Upper lobe of left lung (tissue), 6 donors: ENCODE measurements around the gene SIRPB2. TPM values are rescaled to one million over a fixed set of nuclear protein-coding genes. Genes with fewer than 3 reads are reported as not detected.

Experiments used
- ATAC-seq, 2 donors: fragments of 200-7000 bp; cut with Tn5 transposase; one replicate each; pipeline ENCODE4 v1.9.1; 2022; ENCODE audit warnings: mild to moderate bottlenecking in 2 of 2, moderate library complexity in 2 of 2; ENCODE audit not compliant: low FRiP score in 2 of 2
- DNase-seq, 2 donors: peaks; one replicate each; pipeline ENCODE4 v3.0.0-alpha.2; 2019 to 2020
- H3K27ac ChIP-seq, 4 donors: fragments of 200-600 bp; sonication (generic); one replicate each; pipeline ENCODE4 v1.5.1; 2016 to 2019
- H3K27me3 ChIP-seq, 4 donors: fragments of 200-600 bp; sonication (generic); one replicate each; pipeline ENCODE4 v1.5.1; 2017 to 2019
- H3K36me3 ChIP-seq, 4 donors: fragments of 200-600 bp; sonication (generic); one replicate each; pipeline ENCODE4 v1.5.1; 2016 to 2019
- H3K4me1 ChIP-seq, 4 donors: fragments of 200-600 bp; sonication (generic); one replicate each; pipeline ENCODE4 v1.5.1; 2018 to 2019
- H3K4me3 ChIP-seq, 4 donors: fragments of 200-600 bp; sonication (generic); one replicate each; pipeline ENCODE4 v1.5.1; 2017 to 2019; ENCODE audit warnings: mild to moderate bottlenecking in 2 of 4, moderate library complexity in 1 of 4
- H3K9me3 ChIP-seq, 4 donors: fragments of 200-600 bp; sonication (generic); one replicate each; pipeline ENCODE4 v1.5.1; 2018 to 2019
- CTCF ChIP-seq, 6 experiments: fragments of 450-650 bp in 4 of 6; fragments of 200-600 bp in 2 of 6; sonication (generic) in 2 of 6; IDR thresholded peaks; one replicate each; pipeline ENCODE4 v1.5.1; 2016 to 2019; ENCODE audit warnings: antibody characterized with exemption in 6 of 6
- EP300 ChIP-seq, 4 donors: sonication (generic); formaldehyde crosslinking; IDR thresholded peaks; one replicate each; pipeline ENCODE4 v1.5.1; 2017; ENCODE audit warnings: antibody characterized with exemption in 4 of 4, control low read depth in 2 of 4
- POLR2A ChIP-seq, 4 donors: fragments of 450-650 bp; IDR thresholded peaks; one replicate each; pipeline ENCODE4 v1.5.1; 2016 to 2017; ENCODE audit warnings: antibody characterized with exemption in 4 of 4, mild to moderate bottlenecking in 2 of 4
- POLR2AphosphoS5 ChIP-seq, 2 donors: sonication (generic); formaldehyde crosslinking; IDR thresholded peaks; one replicate each; pipeline ENCODE4 v1.5.1; 2017; ENCODE audit warnings: antibody characterized with exemption in 2 of 2
- WGBS, 2 donors: methylation state at CpG; one replicate each; pipeline ENCODE4 v1.1.5; 2017 to 2018; 5-methylcytosine and 5-hydroxymethylcytosine counted together
- total RNA-seq, 6 donors: library from RNA; depleted of rRNA in 4 of 6; stranded (reverse); fragments of >200 nt in 4 of 6; gene quantifications; one replicate each; pipeline versions ENCODE4 v1.1.0 to v1.2.1, GENCODE V29; 2016 to 2021
- donor health status: DM: no; HTN: no; CAD: no; lungs with moderate emphysema.
- donor health status: DM: no; HTN: yes; CAD: no; lungs with severe emphysema.

SIRPB2 gene
- 10 to 100 TPM; 12.1 to 59.7 (median 23.8) TPM for total RNA-seq

- Histone ChIP-seq H3K36me3 (no peaks in the 10 kb centered on the region), H3K27me3 (no peaks in the 10 kb centered on the region), H3K4me3 (peak within 1 kb of the TSS in 3 of 4 donors; percentile 15 to 38 (median 35)), H3K4me1 (peaks cover 0 to 7% (median 6%) of the 10 kb centered on the region in 4 donors), H3K9me3 (no peaks in the 10 kb centered on the region), H3K27ac (peak within 1 kb of the TSS; percentile 80 to 88 (median 86))
- peak; percentile 73 to 82 for ATAC-seq
- no peak for TF ChIP-seq CTCF (IDR thresholded peaks at IDR 0.05)
- peak in 2 of 4 donors; percentile 20 to 76 for TF ChIP-seq POLR2A (IDR thresholded peaks at IDR 0.05)
- TF ChIP-seq POLR2AphosphoS5 (IDR thresholded peaks at IDR 0.05), result peak; percentile 39 to 68
- TF ChIP-seq EP300 (IDR thresholded peaks at IDR 0.05), result no peak
- WGBS, 2 donors, result 35 to 45% methylated on average over 7 to 11 of the region's 11 CpGs
- peak; percentile 58 to 76 for DNase-seq
These were observed at the start of gene SIRPB2 for GRCh38 chr20:1491281-1491840. Gene SIRPB2 (minus strand): TSS chr20:1491420. CDS start chr20:1491359, 61 bp downstream.

GRCh38 chr20:1539816-1540419, 48.7 kb upstream of the SIRPB2 start:
- no peak for ATAC-seq
- H3K36me3 ChIP-seq, result no peaks in the 10 kb centered on the region
- 21 to 88% methylated on average over 1 of the region's 1 CpG for WGBS, 2 donors
- no peaks in the 10 kb centered on the region for H3K9me3 ChIP-seq
- no peak overlapping the region for H3K27ac ChIP-seq
- no peaks in the 10 kb centered on the region for H3K4me1 ChIP-seq
- TF ChIP-seq EP300 (IDR thresholded peaks at IDR 0.05) (no peak), CTCF (IDR thresholded peaks at IDR 0.05) (no peak), POLR2A (IDR thresholded peaks at IDR 0.05) (no peak), POLR2AphosphoS5 (IDR thresholded peaks at IDR 0.05) (no peak)
- no peak for DNase-seq
- H3K27me3 ChIP-seq, result no peaks in the 10 kb centered on the region
- H3K4me3 ChIP-seq, result no peak overlapping the region

- Histone ChIP-seq H3K27me3 (no peaks in the 10 kb centered on the region), H3K27ac (peak overlapping the region in 2 of 4 donors; percentile 78 to 88), H3K9me3 (no peaks in the 10 kb centered on the region), H3K36me3 (no peaks in the 10 kb centered on the region), H3K4me3 (no peak overlapping the region), H3K4me1 (no peaks in the 10 kb centered on the region)
- ATAC-seq (no peak), DNase-seq (no peak)
- TF ChIP-seq POLR2A (IDR thresholded peaks at IDR 0.05), result no peak
- no peak for TF ChIP-seq EP300 (IDR thresholded peaks at IDR 0.05)
- TF ChIP-seq CTCF (IDR thresholded peaks at IDR 0.05), result no peak
- TF ChIP-seq POLR2AphosphoS5 (IDR thresholded peaks at IDR 0.05), result no peak
These were observed 47.4 kb upstream of the SIRPB2 start for GRCh38 chr20:1538655-1539054.

GRCh38 chr20:1537731-1538058, 46.5 kb upstream of the SIRPB2 start:
- H3K4me3 ChIP-seq, result no peak overlapping the region
- H3K27me3 ChIP-seq, result no peaks in the 10 kb centered on the region
- no peaks in the 10 kb centered on the region for H3K4me1 ChIP-seq
- DNase-seq, result peak in 1 of 2 donors; percentile 75
- WGBS, 2 donors, result 35 to 53% methylated on average over 4 of the region's 4 CpGs
- peak overlapping the region; percentile 76 to 88 (median 80) for H3K27ac ChIP-seq
- TF ChIP-seq EP300 (IDR thresholded peaks at IDR 0.05) (no peak), CTCF (IDR thresholded peaks at IDR 0.05) (no peak), POLR2AphosphoS5 (IDR thresholded peaks at IDR 0.05) (peak in 1 of 2 donors; percentile 35), POLR2A (IDR thresholded peaks at IDR 0.05) (no peak)
- no peaks in the 10 kb centered on the region for H3K9me3 ChIP-seq
- H3K36me3 ChIP-seq, result no peaks in the 10 kb centered on the region
- ATAC-seq, result peak; percentile 77 to 85
